ENCODE results near the gene ATXN2L. TPM values are rescaled to one million over a fixed set of nuclear protein-coding genes. Genes with fewer than 3 reads are reported as not detected.

ATXN2L gene
- total and polyA plus RNA-seq, 2 experiments from 2014 or later, result 134 to 192 TPM

GRCh38 chr16:28882551-28883160, 59.9 kb downstream of the ATXN2L start:
- H3K36me3 ChIP-seq (ENCODE audit: insufficient read depth), result no peaks in the 10 kb centered on the region
- peaks cover 10% of the 10 kb centered on the region for H3F3A ChIP-seq (replicated peaks; ENCODE audit: low read depth)
- H3K27ac ChIP-seq (ENCODE audit: low read depth), result no peak overlapping the region
- H3K4me3 ChIP-seq, result no peak overlapping the region; the same call in 1 of the 2 replicates
- H3K27me3 ChIP-seq (ENCODE audit: insufficient read depth), result peaks cover 22% of the 10 kb centered on the region; the same call in 1 of the 2 replicates
- Mint-ChIP-seq H3K36me3 (ENCODE audit: low read depth) (peaks cover 4% of the 10 kb centered on the region; the same call in 1 of the 3 replicates), H3K4me3 (no peak overlapping the region), H3K27ac (no peak overlapping the region), H3K27me3 (ENCODE audit: insufficient read depth, low read depth, poor library complexity) (peaks cover 25% of the 10 kb centered on the region), H3K4me1 (peaks cover 47% of the 10 kb centered on the region), H3K9me3 (no peaks in the 10 kb centered on the region; the same call in 1 of the 3 replicates)
- H2AFZ ChIP-seq, result peak overlapping the region; percentile 83; the same call in 1 of the 2 replicates
- peaks cover 28% of the 10 kb centered on the region for H3K4me1 ChIP-seq (ENCODE audit: insufficient read depth)
- TF ChIP-seq EZH2phosphoT487 (IDR thresholded peaks at IDR 0.05; ENCODE audit: unreplicated experiment) (no peak), NANOG (IDR thresholded peaks at IDR 0.05; ENCODE audit: borderline replicate concordance) (no peak), CTCF (conservative IDR thresholded peaks at IDR 0.05; ENCODE audit: low read depth in 2 of 2) (peak in 1 of 2 experiments; percentile 54; a peak in 2 of 4 replicates)
- H3K9me2 ChIP-seq (ENCODE audit: insufficient read depth), result no peaks in the 10 kb centered on the region
- peak overlapping the region; percentile 66 for H3K4me2 ChIP-seq
- H4K20me1 ChIP-seq (replicated peaks; ENCODE audit: insufficient read depth), result no peaks in the 10 kb centered on the region; the same call in 1 of the 2 replicates
- H3K79me2 ChIP-seq (replicated peaks; ENCODE audit: insufficient read depth), result no peaks in the 10 kb centered on the region
- DNase-seq (ENCODE audit: low spot score) (peak; percentile 66), ATAC-seq (peak; percentile 31)

GRCh38 chr16:28883221-28883996, 60.6 kb downstream of the ATXN2L start:
- peaks cover 4% of the 10 kb centered on the region; the same call in 1 of the 3 replicates for H3K36me3 Mint-ChIP-seq (ENCODE audit: low read depth)
- peaks cover 23% of the 10 kb centered on the region for H3K27me3 Mint-ChIP-seq (ENCODE audit: insufficient read depth, low read depth, poor library complexity)
- DNase-seq (ENCODE audit: low spot score) (peak; percentile 39), ATAC-seq (no peak)
- Histone ChIP-seq H3F3A (replicated peaks; ENCODE audit: low read depth) (peaks cover 10% of the 10 kb centered on the region), H3K27ac (ENCODE audit: low read depth) (no peak overlapping the region), H3K4me1 (ENCODE audit: insufficient read depth) (peaks cover 21% of the 10 kb centered on the region), H3K9me2 (ENCODE audit: insufficient read depth) (no peaks in the 10 kb centered on the region), H2AFZ (peak overlapping the region; percentile 83; the same call in 1 of the 2 replicates), H4K20me1 (replicated peaks; ENCODE audit: insufficient read depth) (no peaks in the 10 kb centered on the region; the same call in 1 of the 2 replicates), H3K27me3 (ENCODE audit: insufficient read depth) (peaks cover 22% of the 10 kb centered on the region; the same call in 1 of the 2 replicates), H3K4me3 (no peak overlapping the region; the same call in 1 of the 2 replicates), H3K4me2 (peak overlapping the region; percentile 66), H3K79me2 (replicated peaks; ENCODE audit: insufficient read depth) (no peaks in the 10 kb centered on the region), H3K36me3 (ENCODE audit: insufficient read depth) (no peaks in the 10 kb centered on the region)
- H3K4me1 Mint-ChIP-seq, result peaks cover 39% of the 10 kb centered on the region
- no peak overlapping the region; the same call in 1 of the 2 replicates for H3K27ac Mint-ChIP-seq
- H3K4me3 Mint-ChIP-seq, result peak overlapping the region; percentile 34
- no peaks in the 10 kb centered on the region; the same call in 1 of the 3 replicates for H3K9me3 Mint-ChIP-seq
- TF ChIP-seq STAT1 (IDR thresholded peaks at IDR 0.05; ENCODE audit: unreplicated experiment) (no peak), CTCF (conservative IDR thresholded peaks at IDR 0.05; ENCODE audit: low read depth in 2 of 2) (no peak), CREB1 (CRISPR knock-in tag; IDR thresholded peaks at IDR 0.05; ENCODE audit: low read depth) (no peak), REST (IDR thresholded peaks at IDR 0.05; ENCODE audit: unreplicated experiment) (no peak), ZNF114 (CRISPR knock-in tag; IDR thresholded peaks at IDR 0.05) (no peak)

Data from GM23338 (cell line).